ENCODE results near the gene ERC2. TPM values are rescaled to one million over a fixed set of nuclear protein-coding genes. Genes with fewer than 3 reads are reported as not detected.

The ERC2 gene
- total and polyA plus RNA-seq, 2 donors (not counting 3 experiments of a cell fraction or from before 2014, with no cell fraction given), result 5.6 to 15.5 TPM

GRCh38 chr3:56192001-56192400 is 276.3 kb downstream of the ERC2 start:
- intact Hi-C loops (cut with micrococcal nuclease), result no loop called here
- Histone ChIP-seq H2AFZ (ENCODE audit: low read depth, low read length) (no peak overlapping the region), H3K4me1 (ENCODE audit: control insufficient read depth, extremely low read depth, insufficient read depth, low read length) (no peaks in the 10 kb centered on the region), H3K9me3 (replicated peaks; ENCODE audit: control insufficient read depth, insufficient read depth, low read length) (no peaks in the 10 kb centered on the region), H3K4me3 (replicated peaks in 1 of 3; ENCODE audit: insufficient read depth in 1 of 3, low read depth in 1 of 3, low read length in 3 of 3) (no peak overlapping the region), H3K79me2 (ENCODE audit: control insufficient read depth, insufficient read depth, low read length) (no peaks in the 10 kb centered on the region), H3K36me3 (ENCODE audit: control insufficient read depth in 2 of 2, extremely low read depth in 1 of 2, insufficient read depth in 2 of 2, low read length in 2 of 2) (no peaks in the 10 kb centered on the region), H3K9me1 (replicated peaks; ENCODE audit: control insufficient read depth, extremely low read depth, insufficient read depth, low read length) (no peaks in the 10 kb centered on the region), H3K27me3 (ENCODE audit: control insufficient read depth in 2 of 2, insufficient read depth in 2 of 2, low read length in 2 of 2) (no peaks in the 10 kb centered on the region), H3K9ac (replicated peaks; ENCODE audit: extremely low read depth, insufficient read depth, low read length) (no peak overlapping the region), H4K20me1 (replicated peaks; ENCODE audit: control insufficient read depth, extremely low read depth, insufficient read depth, low read length) (no peaks in the 10 kb centered on the region), H3K27ac (ENCODE audit: insufficient read depth, low read depth, low read length) (no peak overlapping the region), H3K4me2 (ENCODE audit: insufficient read depth, low read length) (no peak overlapping the region)
- dilution Hi-C loops (cut with MboI; ENCODE audit: extremely low pct_ligation_motif_present, low sequenced_read_pairs), result no loop called here
- CTCF ChIA-PET, result no interaction called here
- DNase-seq (ENCODE audit: low read depth, low spot score) (no peak), FAIRE-seq (no peak)
- no TSS peak for BruUV-seq (replicated peaks)
- TF ChIP-seq FOS (IDR thresholded peaks at IDR 0.05; ENCODE audit: borderline replicate concordance, insufficient read depth, low read length), result no peak
- TF ChIP-seq GATA2 (IDR thresholded peaks at IDR 0.05; ENCODE audit: insufficient read depth, insufficient read length, low read depth, low read length), result no peak
- TF ChIP-seq EZH2 (IDR thresholded peaks at IDR 0.05; ENCODE audit: borderline replicate concordance, low read depth, low read length, severe bottlenecking), result no peak
- no peak for TF ChIP-seq JUN (IDR thresholded peaks at IDR 0.05; ENCODE audit: borderline replicate concordance, insufficient read depth, insufficient read length, low read depth)
- TF ChIP-seq POLR2A (IDR thresholded peaks at IDR 0.05; ENCODE audit: low read depth, low read length), result no peak
- TF ChIP-seq, protein P1, sequence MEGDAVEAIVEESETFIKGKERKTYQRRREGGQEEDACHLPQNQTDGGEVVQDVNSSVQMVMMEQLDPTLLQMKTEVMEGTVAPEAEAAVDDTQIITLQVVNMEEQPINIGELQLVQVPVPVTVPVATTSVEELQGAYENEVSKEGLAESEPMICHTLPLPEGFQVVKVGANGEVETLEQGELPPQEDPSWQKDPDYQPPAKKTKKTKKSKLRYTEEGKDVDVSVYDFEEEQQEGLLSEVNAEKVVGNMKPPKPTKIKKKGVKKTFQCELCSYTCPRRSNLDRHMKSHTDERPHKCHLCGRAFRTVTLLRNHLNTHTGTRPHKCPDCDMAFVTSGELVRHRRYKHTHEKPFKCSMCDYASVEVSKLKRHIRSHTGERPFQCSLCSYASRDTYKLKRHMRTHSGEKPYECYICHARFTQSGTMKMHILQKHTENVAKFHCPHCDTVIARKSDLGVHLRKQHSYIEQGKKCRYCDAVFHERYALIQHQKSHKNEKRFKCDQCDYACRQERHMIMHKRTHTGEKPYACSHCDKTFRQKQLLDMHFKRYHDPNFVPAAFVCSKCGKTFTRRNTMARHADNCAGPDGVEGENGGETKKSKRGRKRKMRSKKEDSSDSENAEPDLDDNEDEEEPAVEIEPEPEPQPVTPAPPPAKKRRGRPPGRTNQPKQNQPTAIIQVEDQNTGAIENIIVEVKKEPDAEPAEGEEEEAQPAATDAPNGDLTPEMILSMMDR (IDR thresholded peaks at IDR 0.05; ENCODE audit: extremely low read depth in 1 of 2, insufficient read depth in 1 of 2, low read depth in 1 of 2, low read length in 2 of 2), result no peak
- POLR2A ChIA-PET, result no interaction called here

DNA sequence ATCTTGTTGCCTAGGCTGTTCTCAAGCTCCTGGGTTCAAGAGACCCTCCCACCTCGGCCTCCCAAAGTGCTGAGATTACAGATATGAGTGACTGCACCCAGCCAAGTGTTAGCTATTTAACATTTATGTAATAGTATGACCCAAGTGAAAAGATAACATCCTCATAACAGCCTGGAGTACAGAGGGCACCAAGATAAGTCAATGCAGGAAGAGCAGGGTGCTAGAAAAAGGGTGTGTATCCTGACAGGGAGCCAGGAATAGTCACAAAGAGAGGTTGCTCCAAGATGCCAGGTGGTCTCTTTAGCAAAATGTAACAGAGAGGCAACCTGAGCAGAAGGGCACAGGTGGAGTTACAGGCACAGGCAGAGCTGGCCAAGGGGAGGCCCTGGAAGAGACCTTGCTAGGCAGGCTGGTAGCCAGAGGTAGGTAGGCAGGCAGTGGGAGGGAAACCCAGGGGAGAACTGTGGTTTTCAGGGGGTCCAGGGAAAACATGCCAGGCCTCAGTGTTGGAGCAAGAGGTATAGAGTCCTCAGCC is 277.4 kb downstream of the ERC2 start:
- Histone ChIP-seq H3K4me3 (replicated peaks in 1 of 3; ENCODE audit: insufficient read depth in 1 of 3, low read depth in 1 of 3, low read length in 3 of 3) (no peak overlapping the region), H4K20me1 (replicated peaks; ENCODE audit: control insufficient read depth, extremely low read depth, insufficient read depth, low read length) (no peaks in the 10 kb centered on the region), H3K27ac (ENCODE audit: insufficient read depth, low read depth, low read length) (no peak overlapping the region), H3K9me1 (replicated peaks; ENCODE audit: control insufficient read depth, extremely low read depth, insufficient read depth, low read length) (no peaks in the 10 kb centered on the region), H3K27me3 (ENCODE audit: control insufficient read depth in 2 of 2, insufficient read depth in 2 of 2, low read length in 2 of 2) (no peaks in the 10 kb centered on the region), H3K36me3 (ENCODE audit: control insufficient read depth in 2 of 2, extremely low read depth in 1 of 2, insufficient read depth in 2 of 2, low read length in 2 of 2) (no peaks in the 10 kb centered on the region), H3K79me2 (ENCODE audit: control insufficient read depth, insufficient read depth, low read length) (no peaks in the 10 kb centered on the region), H3K4me1 (ENCODE audit: control insufficient read depth, extremely low read depth, insufficient read depth, low read length) (no peaks in the 10 kb centered on the region), H2AFZ (ENCODE audit: low read depth, low read length) (no peak overlapping the region), H3K9me3 (replicated peaks; ENCODE audit: control insufficient read depth, insufficient read depth, low read length) (no peaks in the 10 kb centered on the region), H3K4me2 (ENCODE audit: insufficient read depth, low read length) (no peak overlapping the region), H3K9ac (replicated peaks; ENCODE audit: extremely low read depth, insufficient read depth, low read length) (no peak overlapping the region)
- ChIA-PET CTCF (no interaction called here), POLR2A (no interaction called here)
- BruUV-seq (replicated peaks), result no TSS peak
- FAIRE-seq (no peak), DNase-seq (ENCODE audit: low read depth, low spot score) (no peak)
- dilution Hi-C loops (cut with MboI; ENCODE audit: extremely low pct_ligation_motif_present, low sequenced_read_pairs), result no loop called here
- no peak for TF ChIP-seq POLR2A (IDR thresholded peaks at IDR 0.05; ENCODE audit: low read depth, low read length)
- TF ChIP-seq EZH2 (IDR thresholded peaks at IDR 0.05; ENCODE audit: borderline replicate concordance, low read depth, low read length, severe bottlenecking), result no peak
- TF ChIP-seq, protein P1 (IDR thresholded peaks at IDR 0.05; ENCODE audit: extremely low read depth in 1 of 2, insufficient read depth in 1 of 2, low read depth in 1 of 2, low read length in 2 of 2), result no peak
- no peak for TF ChIP-seq JUN (IDR thresholded peaks at IDR 0.05; ENCODE audit: borderline replicate concordance, insufficient read depth, insufficient read length, low read depth)
- no peak for TF ChIP-seq MAX (IDR thresholded peaks at IDR 0.05; ENCODE audit: insufficient read depth, insufficient read length)
- TF ChIP-seq GATA2 (IDR thresholded peaks at IDR 0.05; ENCODE audit: insufficient read depth, insufficient read length, low read depth, low read length), result no peak
- TF ChIP-seq POLR2AphosphoS5 (IDR thresholded peaks at IDR 0.05; ENCODE audit: insufficient read depth, low read depth, low read length), result no peak
- no peak for TF ChIP-seq MYC (IDR thresholded peaks at IDR 0.05; ENCODE audit: low read depth, low read length)
- no peak for TF ChIP-seq FOS (IDR thresholded peaks at IDR 0.05; ENCODE audit: borderline replicate concordance, insufficient read depth, low read length)
- intact Hi-C loops (cut with micrococcal nuclease), result no loop called here
